ENCODE measurements around the gene MAP4K2. TPM values are rescaled to one million over a fixed set of nuclear protein-coding genes. Genes with fewer than 3 reads are reported as not detected.

The MAP4K2 gene
- total and polyA plus RNA-seq, 2 of the 8 experiments (the other 6 are each of a cell fraction or from before 2014, with no cell fraction given) = 20.1 to 20.7 TPM

DNA sequence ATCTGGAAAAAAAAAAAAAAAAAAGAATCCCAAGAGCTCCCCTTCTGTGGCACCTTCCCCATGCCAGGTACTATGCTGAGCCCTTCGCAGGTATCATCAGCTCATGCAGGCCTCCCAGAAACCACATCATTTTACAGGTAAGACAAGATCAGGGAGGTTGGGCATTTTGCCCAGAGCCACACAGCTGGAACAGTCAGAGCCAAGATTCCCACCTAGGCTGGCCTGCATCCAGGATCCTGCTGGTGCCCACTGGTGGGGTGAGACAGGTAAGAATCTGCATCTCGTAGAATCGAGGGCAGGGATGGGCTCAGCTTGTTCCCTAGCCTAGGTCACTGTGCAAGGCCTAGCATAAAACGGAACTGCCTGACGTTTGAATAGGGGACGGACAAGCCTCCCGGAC lies 23.0 kb upstream of the MAP4K2 start:
- H3K4me3 ChIP-seq (ENCODE audit: extremely low read depth in 1 of 4, insufficient read depth in 2 of 4, low read depth in 3 of 4, low read length in 4 of 4) = no peak overlapping the region
- no peak overlapping the region for H3K23ac ChIP-seq (ENCODE audit: insufficient read length)
- no peak overlapping the region for H2BK15ac ChIP-seq (ENCODE audit: low read length)
- no peak overlapping the region for H3K18ac ChIP-seq (ENCODE audit: extremely low read depth, low read length)
- H3K23me2 ChIP-seq (ENCODE audit: low read depth, low read length) = no peaks in the 10 kb centered on the region; the same call in 1 of the 2 replicates
- no peak overlapping the region for H3K4ac ChIP-seq (replicated peaks; ENCODE audit: insufficient read length, low read depth, low read length)
- CTCF ChIA-PET (ENCODE audit: partially characterized antibody) = interaction anchor here (0.5 to 2.1 kb wide), 5 partner anchors 10 to 269 kb away, joined by 3 to 8 read pairs (median 3); no protein-coding TSS in a partner anchor
- H3K27me3 ChIP-seq (replicated peaks in 1 of 4; ENCODE audit: control insufficient read depth in 3 of 4, extremely low read depth in 1 of 4, insufficient read depth in 3 of 4, low read length in 3 of 4) = no peaks in the 10 kb centered on the region
- H4K8ac ChIP-seq (ENCODE audit: extremely low read depth, insufficient read depth, low read length) = no peak overlapping the region
- no peak overlapping the region for H2BK5ac ChIP-seq (ENCODE audit: low read depth, low read length)
- H3K9ac ChIP-seq (replicated peaks in 1 of 4; ENCODE audit: extremely low read depth in 1 of 4, low read depth in 3 of 4, low read length in 3 of 4) = no peak overlapping the region
- no peaks in the 10 kb centered on the region for H3K79me2 ChIP-seq (ENCODE audit: control insufficient read depth in 1 of 2, insufficient read depth in 2 of 2, low read length in 2 of 2)
- DNase-seq (ENCODE audit: low read depth in 1 of 2, low spot score in 2 of 2) (no peak), FAIRE-seq (no peak)
- no peak overlapping the region for H2BK12ac ChIP-seq (ENCODE audit: low read depth, low read length)
- POLR2A ChIA-PET (ENCODE audit: partially characterized antibody) = interaction anchor here (1.0 kb wide), 1 partner anchor 17 kb away, joined by 4 read pairs; no protein-coding TSS in a partner anchor
- H4K20me1 ChIP-seq (replicated peaks in 1 of 2; ENCODE audit: control insufficient read depth in 1 of 2, insufficient read depth in 2 of 2, low read length in 2 of 2) = peaks cover 3% of the 10 kb centered on the region in 2 experiments
- no peak overlapping the region for H2BK20ac ChIP-seq (ENCODE audit: low read length)
- no peak overlapping the region for H2AK5ac ChIP-seq (ENCODE audit: low read depth, low read length)
- H3K9me3 ChIP-seq (ENCODE audit: insufficient read depth in 2 of 2, low read depth in 1 of 2, low read length in 1 of 2) = no peaks in the 10 kb centered on the region
- no peak overlapping the region for H3K4me2 ChIP-seq (ENCODE audit: insufficient read depth in 1 of 2, low read depth in 2 of 2, low read length in 2 of 2)
- peaks cover 0 to 13% (median 6%) of the 10 kb centered on the region in 4 experiments; a peak in 3 of 8 replicates for H3K36me3 ChIP-seq (ENCODE audit: control insufficient read depth in 2 of 4, insufficient read depth in 4 of 4, low read length in 3 of 4)
- H3K56ac ChIP-seq (replicated peaks; ENCODE audit: insufficient read length, low read depth, low read length) = no peak overlapping the region
- no peaks in the 10 kb centered on the region; the same call in 1 of the 2 replicates for H3K79me1 ChIP-seq (ENCODE audit: low read depth, low read length)
- no peak overlapping the region for H3K27ac ChIP-seq (ENCODE audit: low read depth, low read length)
- no peak overlapping the region for H4K5ac ChIP-seq (ENCODE audit: insufficient read length, low read depth, low read length)
- WGBS, 2 experiments (ENCODE audit: extremely low coverage in 1 of 2, insufficient coverage in 1 of 2, insufficient read length in 1 of 2, insufficient replicate concordance in 2 of 2, low coverage in 1 of 2, low lambda C conversion rate in 2 of 2, missing lambda C conversion rate in 1 of 2) = 89% methylated on average over 7 of the region's 7 CpGs; no CpG with 5 or more reads in 1 of the 2 experiments
- H2BK120ac ChIP-seq (replicated peaks; ENCODE audit: low read depth, low read length) = no peak overlapping the region
- no peak overlapping the region for H4K91ac ChIP-seq (replicated peaks; ENCODE audit: insufficient read length, low read length)
- no peak for TF ChIP-seq TBP (IDR thresholded peaks at IDR 0.05; ENCODE audit: low read depth, low read length)
- no peak for TF ChIP-seq CBX5 (IDR thresholded peaks at IDR 0.05; ENCODE audit: low read depth, low read length)
- no peak for TF ChIP-seq HDAC2 (IDR thresholded peaks at IDR 0.05; ENCODE audit: borderline replicate concordance in 1 of 2, low read depth in 2 of 2, low read length in 2 of 2)
- no peak for TF ChIP-seq CBX8 (IDR thresholded peaks at IDR 0.05; ENCODE audit: borderline replicate concordance, low read depth, low read length)
- no peak for TF ChIP-seq SUZ12 (IDR thresholded peaks at IDR 0.05; ENCODE audit: low read length)
- TF ChIP-seq SP1 (IDR thresholded peaks at IDR 0.05; ENCODE audit: low read depth, low read length) = no peak
- no peak for TF ChIP-seq PHF8 (conservative IDR thresholded peaks at IDR 0.05; ENCODE audit: low read depth, low read length)
- TF ChIP-seq CTBP2 (IDR thresholded peaks at IDR 0.05; ENCODE audit: borderline replicate concordance, insufficient read depth, insufficient read length, low read length) = no peak
- TF ChIP-seq SIN3A (conservative IDR thresholded peaks at IDR 0.05 in 1 of 2, IDR thresholded peaks at IDR 0.05 in 1 of 2; ENCODE audit: low read depth in 1 of 2, low read length in 2 of 2) = no peak
- H2AFZ ChIP-seq (ENCODE audit: low read length) = no peak overlapping the region
- no peak overlapping the region for H3K14ac ChIP-seq (ENCODE audit: insufficient read length)
- no peaks in the 10 kb centered on the region for H3K4me1 ChIP-seq (replicated peaks in 1 of 4; ENCODE audit: control insufficient read depth in 3 of 4, insufficient read depth in 4 of 4, low read length in 3 of 4)

Measured in H1 (cell line).